Pulmonary artery endothelial cell (primary cell): ENCODE data around the gene ARFGEF2. TPM values are rescaled to one million over a fixed set of nuclear protein-coding genes. Genes with fewer than 3 reads are reported as not detected.
A peak's percentile ranks its signal among the peaks of the same experiment; 100 is the strongest.
"Not testable (repeated sequence)": the region's sequence is repeated elsewhere in the genome, so short reads cannot be mapped to it uniquely, and the experiment has no call there.

Experiments
- DNase-seq: peaks from one replicate; pipeline ENCODE4 v3.0.0-alpha.2; 2011; ENCODE audit warnings: low read depth, low spot score
- total RNA-seq: library from RNA; depleted of rRNA; stranded (reverse); fragments of >200 nt; gene quantifications from 2 replicates; pipeline ENCODE4 v1.2.3, GENCODE V29; 2014

Gene ARFGEF2
- 68.3 and 70.8 TPM in 2 replicates for total RNA-seq

DNA sequence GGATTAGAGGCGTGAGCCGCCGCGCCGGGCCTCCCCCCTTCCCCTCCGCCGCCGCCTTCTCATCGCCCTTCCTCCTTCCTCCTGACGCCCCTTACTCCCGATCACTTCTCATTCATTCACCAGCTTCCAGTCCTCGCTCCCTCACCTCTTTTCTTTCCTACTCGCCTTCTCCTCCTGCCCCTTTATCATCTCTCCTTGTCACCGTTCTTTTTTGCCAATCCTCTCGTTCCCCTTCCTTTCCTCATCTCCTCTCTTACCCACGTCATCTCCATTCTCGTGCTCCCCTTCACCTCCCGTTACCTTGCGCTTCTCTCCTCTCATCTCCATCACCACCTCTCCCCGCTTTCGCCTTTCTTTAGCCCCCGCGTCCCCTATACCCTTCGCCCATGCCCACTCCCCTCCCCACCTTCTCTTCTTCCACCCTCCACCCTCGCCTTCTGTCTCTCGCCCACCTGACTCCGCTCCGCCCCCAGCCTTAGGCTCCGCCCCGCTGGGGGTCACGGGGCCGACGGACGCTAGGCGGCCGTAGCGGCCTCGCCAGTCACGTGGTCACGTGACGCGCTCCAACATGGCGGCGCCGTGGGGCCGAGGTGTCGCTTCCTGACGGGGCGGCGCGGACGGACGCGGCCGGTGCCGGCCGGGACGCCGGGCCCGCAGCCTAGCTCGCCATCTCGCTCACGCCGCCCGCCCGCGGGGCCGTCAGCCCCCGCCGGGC, at the start of gene ARFGEF2:
Gene ARFGEF2, plus strand, starts transcription at position 544 of the 715 bp plus-strand sequence. CDS start 179 bp downstream, outside the sequence.
- DNase-seq = peak; percentile 67

DNA sequence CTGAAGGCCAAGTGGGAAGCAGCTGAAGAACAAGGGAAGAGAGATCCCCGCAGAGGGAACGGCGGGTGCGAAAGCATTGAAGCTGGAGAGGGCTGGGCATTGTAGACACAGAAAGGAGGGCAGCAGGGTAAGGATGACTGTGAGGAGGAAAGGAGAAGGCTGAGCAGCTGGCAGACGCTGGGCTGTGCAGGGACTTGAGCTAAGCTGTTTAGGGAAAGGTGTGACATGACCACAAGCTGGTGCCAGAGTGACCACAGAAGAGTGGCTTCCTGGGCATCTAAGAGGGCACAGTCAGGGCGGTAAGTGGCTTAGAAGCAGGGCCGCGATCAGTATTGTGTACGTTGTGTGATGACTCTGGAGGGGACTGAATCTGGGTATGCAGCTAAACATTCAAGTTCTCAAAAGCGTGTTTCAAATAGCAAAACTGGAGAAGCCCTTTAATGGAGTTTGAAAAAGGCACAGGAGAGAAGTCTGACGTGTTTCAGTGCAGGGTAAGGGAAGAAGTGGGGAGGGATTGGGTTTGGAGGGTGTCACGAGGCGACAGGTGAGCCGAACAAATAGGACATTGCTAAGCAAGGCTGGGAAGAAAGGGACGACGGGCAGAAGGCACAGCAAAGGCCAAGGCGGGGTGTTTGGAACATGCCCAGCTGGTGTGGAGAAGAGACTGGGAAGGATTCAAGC, 46.1 kb upstream of the ARFGEF2 start:
- no peak for DNase-seq

DNA sequence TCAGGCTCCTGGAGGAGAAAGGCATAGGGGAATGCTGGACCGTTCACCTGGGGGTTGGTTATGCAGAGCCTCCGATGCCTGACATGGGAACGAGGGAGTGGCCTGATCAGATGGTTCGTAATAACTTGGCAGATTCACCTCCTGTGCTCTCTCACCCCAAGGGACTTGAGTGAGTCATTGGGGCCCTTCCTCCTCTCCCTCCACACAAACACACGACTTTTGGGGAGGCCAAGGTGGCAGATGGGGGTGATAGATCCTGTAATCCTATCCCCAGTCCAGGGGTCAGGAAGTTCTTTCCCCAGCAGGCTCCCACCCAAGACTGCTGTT, 45.6 kb upstream of the ARFGEF2 start:
- no peak for DNase-seq

DNA sequence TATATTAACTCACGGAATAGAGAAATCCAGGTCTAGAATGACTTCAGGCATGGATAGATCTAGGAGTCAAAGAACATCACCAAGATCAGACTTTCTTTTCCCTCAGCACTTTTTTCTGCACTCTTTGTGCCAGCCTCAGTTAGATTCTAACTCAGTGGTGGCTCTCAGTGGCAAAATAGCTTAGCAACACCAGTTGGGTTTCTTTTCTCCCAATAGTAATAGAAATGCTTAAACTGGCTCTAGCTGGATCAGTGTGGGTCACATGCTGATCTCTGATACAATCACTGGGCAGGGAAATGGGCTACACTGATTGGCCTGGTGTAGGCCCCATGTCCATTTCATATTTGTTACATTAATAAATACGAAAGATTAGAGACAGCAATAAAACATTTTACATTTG, 44.2 kb upstream of the ARFGEF2 start:
- peak; percentile 13 for DNase-seq

DNA sequence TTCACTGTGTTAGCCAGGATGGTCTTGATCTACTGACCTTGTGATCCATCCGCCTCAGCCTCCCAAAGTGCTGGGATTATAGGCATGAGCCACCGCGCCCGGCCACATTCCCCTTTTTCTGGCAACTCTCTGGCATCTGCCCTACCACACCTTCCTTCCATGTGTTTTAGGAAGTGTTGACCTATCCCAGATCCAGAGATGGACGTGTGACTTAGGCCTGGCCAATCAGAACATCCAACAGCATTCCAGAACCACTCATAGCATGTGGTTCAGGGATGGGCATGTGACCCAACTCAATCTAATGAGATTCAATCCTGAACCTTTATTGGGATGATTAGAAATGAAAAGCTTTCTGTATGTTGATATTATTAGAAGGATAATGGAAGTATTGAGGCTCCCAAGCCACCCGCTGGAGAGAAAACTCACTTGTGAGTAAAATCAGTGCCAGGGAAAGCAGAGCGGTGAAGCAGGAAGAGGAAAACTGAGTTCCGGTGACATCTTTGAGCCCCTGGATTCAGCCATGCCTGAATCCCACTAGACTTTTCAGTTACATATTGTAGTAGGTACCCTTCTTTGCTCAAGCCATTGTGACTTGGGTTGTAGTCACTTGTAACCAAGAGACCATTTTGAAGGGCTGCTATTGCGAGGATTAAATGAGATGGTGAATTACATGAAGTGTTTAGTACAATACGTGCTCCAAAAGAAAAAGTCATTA, 42.8 kb upstream of the ARFGEF2 start:
- DNase-seq = no peak

DNA sequence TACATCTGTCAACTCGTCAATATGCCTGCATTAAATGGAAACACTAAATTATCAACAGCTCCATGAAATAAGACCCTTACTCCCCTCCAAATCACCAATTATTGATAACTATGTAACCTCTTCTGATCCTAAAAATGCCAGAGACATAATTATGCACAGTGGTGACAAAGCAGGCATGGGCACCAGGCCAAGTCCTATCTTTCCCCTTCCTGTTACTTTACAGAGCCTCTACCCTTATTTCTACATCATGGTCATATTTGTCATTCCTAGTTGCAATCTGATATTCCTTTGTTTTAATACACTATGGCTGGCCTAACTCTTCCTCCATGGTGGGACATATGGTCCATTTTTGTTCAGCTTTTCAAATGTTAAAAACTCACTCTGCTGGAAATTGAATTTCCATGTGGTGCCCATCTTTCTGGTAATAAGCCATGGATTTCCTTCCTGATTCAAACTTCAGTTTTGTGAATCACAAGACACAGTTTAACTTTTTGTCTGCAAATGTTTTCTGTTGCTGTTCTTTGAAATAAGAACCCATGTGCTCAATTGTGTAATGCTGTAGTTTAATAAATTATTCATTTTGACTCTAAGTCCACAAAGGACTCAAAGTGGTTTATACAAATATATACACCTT, 41.8 kb upstream of the ARFGEF2 start:
- no peak for DNase-seq

DNA sequence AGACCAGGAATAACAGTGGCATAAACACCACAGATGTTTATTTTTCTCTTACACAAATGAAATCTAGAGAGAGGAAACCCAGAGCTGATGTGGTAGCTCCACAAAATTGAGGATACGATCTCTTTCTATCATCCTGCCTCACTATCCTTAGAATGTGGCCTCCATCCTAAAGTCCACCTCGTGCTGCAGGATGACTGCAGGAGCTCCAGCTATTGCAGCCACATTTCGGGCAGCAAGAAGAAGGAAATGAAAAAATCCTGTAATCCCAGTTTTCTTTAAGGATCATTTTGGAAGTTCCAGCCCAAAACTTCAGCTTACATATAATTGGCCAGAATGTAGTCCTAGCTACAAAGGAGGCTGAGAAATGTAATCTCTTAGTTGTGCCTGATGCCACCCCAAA, 41.2 kb upstream of the ARFGEF2 start:
- no peak for DNase-seq

DNA sequence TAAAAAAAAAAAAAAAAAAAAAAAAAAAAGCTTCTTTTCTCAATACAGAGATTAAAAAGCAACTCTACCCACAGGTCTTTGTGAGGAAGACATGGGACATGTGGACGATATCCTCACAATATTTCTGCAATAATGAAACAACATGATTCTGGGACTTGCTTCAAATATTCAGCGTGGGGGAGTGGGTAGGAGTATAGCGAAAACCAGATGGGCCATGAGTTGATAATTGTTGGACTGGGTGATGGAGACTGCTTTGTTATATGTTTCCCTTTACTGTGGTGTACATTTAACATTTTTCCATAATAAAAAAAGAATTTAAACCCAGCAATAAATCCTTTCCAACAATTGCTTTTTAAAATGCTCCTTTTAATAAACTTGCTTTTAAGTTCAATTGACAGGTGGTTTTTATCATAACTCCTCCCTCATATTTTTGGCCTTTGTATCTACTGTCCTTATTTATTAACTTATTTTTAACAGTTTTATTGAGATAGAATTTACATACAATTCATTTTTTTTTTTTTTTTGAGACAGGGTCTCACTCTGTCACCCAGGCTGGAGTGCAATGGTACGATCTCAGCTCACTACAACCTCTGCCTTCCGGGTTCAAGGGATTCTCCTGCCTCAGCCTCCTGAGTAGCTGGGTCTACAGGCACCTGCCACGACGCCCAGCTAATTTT, 40.4 kb upstream of the ARFGEF2 start:
- no peak for DNase-seq

DNA sequence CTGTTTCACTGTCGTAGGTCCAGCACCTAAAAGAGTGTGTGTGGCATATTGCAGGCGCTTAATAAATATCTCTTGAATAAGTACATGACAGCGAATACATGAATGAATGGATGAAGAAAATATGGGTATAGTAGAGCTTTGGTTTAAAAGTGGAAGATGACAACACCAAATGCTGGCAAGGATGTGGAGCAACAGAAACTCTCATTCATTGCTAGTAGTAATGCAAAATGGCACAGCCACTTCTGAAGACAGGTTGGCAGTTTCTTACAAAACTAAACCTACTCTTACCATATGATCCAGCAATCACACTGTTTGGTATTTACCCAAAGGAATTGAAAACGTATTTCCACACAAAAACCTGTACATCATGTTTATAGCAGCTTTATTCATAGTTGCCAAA, 36.3 kb upstream of the ARFGEF2 start:
- DNase-seq = no peak

DNA sequence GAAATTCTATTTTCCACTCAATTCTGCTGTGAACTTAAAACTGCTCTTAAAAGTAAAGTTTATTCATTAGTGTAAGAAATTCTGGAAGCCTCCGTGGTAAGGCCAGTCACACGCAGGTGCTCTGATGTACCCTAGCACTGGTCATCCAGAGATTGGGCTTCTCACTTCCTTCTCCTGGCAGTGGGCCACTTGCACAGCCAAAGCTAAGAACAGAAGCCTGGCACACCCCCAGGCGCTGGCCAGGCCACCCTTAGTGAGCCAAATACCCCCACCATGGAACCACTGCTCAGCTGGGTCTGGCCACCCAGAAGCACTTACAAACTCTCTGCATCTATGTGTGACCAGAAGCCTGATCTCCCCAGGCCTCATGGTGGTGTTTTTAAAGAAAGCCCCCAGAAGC, 35.3 kb upstream of the ARFGEF2 start:
- DNase-seq = no peak

DNA sequence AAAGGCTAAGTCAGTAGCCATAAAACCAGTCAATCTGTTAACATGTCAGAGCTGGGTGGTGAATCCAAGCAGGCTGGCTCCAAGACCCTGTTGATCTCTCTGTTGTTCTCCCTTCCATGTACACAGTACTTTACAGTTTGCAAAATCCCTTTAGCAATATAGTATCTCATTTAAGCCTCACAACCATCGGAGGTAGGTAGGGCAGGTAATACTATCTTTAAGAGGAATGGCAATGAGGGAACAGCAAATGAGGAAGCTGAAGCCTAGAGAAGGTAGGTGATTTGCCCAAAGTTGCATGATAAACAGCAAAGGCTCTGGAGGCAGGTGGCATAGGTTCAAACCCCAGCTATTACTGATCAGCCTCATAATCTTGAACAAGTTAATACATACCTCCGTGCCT, 34.7 kb upstream of the ARFGEF2 start:
- DNase-seq = no peak

DNA sequence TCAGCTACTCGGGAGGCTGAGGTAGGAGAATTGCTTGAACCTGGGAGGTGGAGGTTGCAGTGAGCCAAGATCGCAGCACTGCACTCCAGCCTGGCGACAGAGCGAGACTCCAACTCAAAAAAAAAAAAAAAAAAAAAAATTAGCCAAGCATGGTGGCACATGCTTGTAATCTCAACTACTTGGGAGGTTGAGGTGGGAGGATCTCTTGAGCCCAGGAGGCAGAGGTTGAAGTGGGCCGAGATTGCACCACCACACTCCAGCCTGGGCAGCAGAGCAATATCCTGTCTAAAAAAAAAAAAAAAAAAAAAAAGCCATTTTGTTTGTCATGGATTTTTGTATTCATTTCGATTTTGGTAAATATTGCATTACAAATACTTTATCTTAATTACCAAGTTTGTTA, 33.0 kb upstream of the ARFGEF2 start:
- DNase-seq = not testable (repeated sequence)

DNA sequence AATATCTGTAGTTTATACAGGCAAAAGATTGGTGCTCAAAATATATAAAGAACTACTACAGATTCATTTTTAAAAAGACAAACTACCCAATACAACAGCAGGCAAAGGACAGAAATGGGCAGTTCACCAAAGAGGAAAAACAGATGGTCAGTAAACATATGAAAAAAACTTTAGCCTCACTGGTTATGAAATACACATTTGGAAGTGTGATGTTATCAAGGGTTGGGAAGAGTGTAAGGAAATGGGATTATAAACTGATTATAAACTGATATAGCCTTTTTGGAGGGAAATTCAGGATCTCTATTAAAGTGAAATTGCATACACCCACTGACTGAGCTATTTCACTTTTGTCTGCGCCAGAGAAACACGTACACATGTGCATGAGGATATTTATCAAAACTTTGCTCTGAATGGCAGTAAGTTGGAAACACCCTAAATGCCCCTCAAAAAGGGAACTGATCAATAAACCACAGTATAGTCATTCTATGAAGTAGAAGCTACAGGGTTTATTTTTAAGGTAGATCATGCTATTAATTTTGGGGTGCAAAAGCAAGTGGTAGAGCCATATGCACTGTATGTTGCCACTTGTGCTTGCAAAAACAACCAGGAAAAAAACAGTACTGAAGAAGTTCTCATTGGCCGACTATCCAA, 32.2 kb upstream of the ARFGEF2 start:
- no peak for DNase-seq

DNA sequence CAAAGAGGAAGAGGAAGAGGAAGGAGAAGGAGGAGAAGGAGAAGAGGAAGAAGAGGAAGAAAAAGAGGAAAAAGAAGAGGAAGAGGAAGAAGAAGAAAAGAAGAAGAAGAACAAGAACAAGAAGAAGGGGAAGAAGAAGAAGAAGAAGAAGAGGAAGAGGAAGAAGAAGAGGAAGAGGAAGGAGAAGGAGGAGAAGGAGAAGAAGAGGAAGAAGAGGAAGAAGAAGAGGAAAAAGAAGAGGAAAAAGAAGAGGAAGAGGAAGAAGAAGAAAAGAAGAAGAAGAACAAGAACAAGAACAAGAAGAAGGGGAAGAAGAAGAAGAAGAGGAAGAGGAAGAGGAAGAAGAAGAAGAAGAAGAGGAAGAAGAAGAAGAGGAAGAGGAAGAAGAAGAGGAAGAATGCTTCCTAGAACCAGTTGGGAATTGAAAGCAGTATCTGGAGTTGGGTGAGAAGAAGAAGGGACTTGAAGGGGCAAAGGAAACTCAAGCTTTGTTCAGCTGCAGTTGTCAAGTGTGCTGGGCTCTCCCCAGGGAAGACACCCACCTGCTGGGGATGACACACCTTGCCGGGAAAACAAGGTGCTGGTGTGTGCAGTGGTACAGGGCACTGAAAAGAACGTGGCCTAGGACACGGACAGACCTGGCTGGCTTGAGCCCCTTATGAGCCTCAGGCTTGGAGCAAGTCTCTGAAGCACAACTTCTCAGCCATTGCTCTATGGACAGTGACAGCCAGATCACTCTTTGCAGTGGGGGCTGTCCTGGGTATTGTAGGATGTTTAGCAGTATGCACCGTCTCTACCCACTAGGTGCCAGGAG, 30.1 kb upstream of the ARFGEF2 start:
- no peak for DNase-seq

DNA sequence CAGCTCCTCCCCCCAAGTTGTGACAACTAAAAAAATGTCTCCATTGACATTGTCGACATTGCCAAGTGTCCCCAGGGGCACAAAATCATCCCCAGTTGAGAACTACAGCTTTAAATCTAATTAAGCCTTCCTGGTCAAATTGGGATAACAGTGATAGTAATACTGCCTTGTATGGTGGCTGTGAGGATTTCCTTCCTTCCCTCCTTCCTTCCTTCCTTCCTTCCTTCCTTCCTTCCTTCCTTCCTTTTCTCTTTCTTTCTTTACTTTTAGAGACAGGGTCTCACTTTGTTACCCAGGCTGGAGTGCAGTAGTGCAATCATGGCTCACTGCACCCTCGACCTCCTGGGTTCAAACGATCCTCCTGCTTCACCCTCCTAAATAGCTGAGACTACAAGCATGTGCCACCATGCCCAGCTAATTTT, 29.5 kb upstream of the ARFGEF2 start:
- no peak for DNase-seq

DNA sequence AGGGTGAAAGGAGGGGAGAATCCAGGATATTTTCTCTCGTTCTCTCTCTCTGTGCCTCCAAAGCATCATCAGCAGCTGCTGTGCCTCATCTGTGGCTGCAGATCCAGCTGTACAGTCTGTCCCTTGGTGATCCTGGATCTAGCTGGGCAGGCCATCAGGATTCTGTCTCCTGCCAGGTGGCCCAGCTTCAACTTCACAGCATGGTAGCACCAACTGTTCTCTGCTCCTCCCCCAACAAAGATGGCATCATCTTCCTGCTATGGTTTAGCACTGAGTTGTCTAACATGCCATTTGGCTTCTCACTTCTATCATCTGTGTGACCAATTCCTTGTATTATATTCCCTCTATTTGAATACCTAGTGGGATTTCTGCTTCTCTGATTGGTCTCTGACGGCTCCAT, 28.6 kb upstream of the ARFGEF2 start:
- DNase-seq = no peak

DNA sequence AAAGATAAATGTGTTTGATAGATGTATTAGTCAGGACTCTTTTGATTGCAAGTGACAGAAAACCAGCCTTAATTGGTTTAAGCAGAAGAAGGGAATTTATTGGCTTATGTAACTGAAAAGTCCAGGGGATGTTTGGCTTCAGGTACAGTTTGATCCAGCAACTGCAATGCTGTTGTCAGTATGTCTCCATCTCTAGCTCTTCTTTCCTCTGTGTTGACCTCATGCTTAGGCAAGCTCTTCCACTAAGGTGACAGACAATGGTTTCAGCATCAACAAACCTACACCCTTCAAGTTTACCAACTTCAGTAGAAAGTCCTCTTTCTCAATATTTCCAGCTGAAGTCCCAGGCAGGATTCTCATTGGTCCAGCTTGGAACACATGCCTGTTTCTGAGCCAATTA, 28.1 kb upstream of the ARFGEF2 start:
- no peak for DNase-seq

DNA sequence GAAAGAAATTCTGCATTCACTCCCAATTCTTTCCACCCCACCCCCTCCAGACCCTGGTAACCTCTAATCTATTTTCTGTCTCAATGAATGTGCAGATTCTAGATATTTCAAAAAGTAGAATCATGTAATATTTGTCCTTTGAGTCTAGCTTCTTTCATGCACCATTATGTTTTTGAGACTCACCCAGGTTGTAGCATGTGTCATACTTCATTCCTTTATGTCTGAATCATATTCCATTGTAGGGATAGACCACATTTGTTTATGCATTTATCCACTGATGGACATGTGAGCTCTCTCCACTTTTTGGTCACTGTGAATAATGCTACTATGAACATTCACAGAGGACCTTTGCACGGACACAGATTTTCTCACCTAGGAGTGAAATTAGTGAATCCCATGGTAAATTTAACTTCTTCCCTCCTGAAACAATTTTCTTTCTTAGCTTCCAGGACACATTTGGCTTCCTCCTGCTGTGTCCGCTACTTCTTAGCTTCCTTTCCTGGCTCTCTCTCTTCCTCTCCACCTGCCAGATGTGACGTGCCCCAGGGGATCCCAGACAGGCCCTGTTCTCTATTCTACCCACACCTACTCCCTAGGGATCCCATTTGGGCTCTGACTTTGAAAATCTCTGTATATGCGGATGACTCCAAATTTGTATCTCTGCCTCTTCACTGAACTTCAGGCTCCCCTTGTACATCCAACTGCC, 24.1 kb upstream of the ARFGEF2 start:
- no peak for DNase-seq

DNA sequence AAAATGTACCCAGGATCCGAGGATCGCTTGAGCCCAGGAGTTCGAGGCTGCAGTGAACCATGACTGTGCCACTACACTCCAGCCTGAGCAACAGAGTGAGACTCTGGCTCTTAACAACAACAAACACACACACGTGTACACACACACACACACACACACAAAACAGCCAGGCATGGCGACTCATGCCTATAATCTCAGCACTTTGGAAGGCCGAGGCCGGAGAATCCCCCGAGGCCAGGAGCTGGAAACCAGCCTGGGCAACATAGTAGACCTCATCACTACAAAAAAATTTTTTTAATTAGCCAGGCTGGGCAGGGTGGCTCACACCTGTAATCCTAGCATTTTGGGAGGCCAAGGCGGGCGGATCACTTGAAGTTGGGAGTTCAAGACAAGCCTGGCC, 23.3 kb upstream of the ARFGEF2 start:
- no peak for DNase-seq
